Activated CD4-positive, alpha-beta T cell treated with anti-CD3 and anti-CD28 coated beads, Interleukin-2, amount 50 U/mL, for 16 hours (primary cell): Measurements from ENCODE around the gene MOGAT1.
"Not testable (repeated sequence)": the region's sequence is repeated elsewhere in the genome, so short reads cannot be mapped to it uniquely, and the experiment has no call there.

Experiments used
- DNase-seq: peaks from one replicate; pipeline ENCODE4 v3.0.0-alpha.2; 2020

MOGAT1 gene

GRCh38 chr2:222745836-222746559, 74.5 kb downstream of the MOGAT1 start:
- DNase-seq = no peak

DNA sequence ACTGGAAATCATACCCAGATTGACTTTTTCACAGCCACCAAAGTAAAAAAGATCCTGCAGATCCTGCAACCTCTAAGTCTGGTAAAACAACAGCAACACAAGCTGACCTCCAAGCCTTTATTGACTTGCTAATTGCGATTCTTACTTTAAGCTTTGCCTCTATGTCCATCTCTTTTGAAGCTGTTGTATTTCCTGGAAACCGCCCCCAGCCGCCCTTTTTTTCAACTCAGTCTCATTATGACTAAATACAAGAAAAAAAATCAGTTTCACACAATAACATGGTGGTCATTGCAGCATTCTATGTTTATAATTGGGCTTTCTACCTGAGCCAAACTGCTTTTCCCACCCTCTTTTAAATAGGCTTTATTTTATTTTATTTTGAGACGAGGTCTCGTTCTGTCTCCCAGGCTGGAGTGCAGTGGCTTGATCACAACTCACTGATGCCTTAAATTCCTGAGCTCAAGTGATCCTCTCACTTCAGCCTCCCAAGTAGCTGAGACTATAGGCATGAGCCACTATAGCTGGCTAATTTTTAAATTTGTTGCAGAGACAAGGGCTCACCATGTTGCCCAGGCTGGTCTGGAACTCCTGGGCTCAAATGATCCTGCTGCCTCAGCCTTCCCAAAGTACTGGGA, 76.2 kb downstream of the MOGAT1 start:
- DNase-seq = peak; percentile 28

- no peak for DNase-seq
Measured at GRCh38 chr2:222750533-222750932, 79.1 kb downstream of the MOGAT1 start.

- DNase-seq = no peak
Measured at GRCh38 chr2:222751238-222751637, 79.8 kb downstream of the MOGAT1 start.

DNA sequence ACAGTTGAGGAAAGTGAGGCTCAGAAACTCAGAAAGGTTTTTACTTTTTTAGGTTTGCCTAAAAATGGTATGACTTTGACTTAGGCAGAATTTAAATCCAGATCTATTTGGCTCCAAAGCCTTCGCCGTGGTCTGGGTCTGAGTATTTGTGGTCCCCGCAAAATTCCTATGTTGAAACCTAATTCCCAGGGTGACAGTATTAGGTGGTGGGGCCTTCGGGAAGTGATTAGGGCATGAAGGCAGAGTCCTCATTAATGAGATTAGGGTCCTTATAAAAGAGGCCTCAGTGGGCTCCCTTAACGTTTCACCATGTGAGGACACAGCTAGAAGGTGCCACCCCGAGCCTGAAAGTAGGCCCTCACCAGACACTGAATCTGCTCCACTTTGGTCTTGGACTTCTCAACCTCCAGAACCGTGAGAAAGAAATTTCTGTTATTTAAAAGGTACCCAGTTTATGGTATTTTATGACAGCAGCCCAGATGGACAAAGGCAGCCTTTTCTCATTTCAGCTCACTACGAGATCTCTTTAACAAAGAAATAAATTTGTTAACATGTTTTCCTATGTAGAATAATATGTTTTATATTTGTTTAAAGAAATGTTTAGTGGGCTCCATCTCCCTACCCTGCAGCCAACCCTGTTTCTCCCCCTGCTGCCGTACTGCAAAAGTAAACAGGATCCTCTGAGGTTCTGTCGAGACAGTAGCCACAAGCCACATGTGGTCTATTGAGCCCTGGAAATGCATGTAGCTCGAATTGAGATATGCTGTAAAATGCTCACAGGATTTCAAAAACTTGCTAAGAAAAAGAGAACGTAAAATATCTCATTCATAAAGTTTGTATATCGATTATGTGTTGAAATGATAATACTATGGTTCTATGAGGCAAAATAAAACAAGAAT, 80.6 kb downstream of the MOGAT1 start:
- no peak for DNase-seq

GRCh38 chr2:222752746-222753145, 81.3 kb downstream of the MOGAT1 start:
- DNase-seq = no peak

DNA sequence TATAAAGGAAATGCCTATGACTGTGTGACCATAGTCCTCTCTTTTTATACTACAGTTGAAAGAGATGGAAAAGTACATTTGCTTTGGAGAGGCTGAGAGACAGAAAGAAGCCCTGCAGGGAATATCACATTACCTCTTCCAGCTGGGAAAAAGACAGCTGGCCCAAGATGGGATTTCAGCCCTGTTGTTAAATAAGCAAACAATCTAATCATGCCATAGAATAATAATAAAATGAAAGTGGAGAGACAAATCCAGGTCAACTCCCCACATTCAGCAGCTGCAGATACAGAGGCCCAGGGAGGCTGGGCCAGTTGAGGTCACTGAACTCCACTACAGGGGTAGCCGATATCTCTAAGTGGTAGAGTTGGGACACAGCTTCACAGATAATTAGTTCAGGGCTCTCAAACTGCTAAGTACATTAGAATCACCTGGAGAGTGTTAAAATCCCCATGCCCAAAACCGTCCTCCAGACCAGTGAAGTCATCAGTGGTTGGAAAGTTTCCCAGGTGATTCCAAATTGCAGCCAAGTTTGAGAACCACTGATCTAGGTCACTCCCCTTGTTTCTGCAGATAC, 81.9 kb downstream of the MOGAT1 start:
- DNase-seq = no peak

DNA sequence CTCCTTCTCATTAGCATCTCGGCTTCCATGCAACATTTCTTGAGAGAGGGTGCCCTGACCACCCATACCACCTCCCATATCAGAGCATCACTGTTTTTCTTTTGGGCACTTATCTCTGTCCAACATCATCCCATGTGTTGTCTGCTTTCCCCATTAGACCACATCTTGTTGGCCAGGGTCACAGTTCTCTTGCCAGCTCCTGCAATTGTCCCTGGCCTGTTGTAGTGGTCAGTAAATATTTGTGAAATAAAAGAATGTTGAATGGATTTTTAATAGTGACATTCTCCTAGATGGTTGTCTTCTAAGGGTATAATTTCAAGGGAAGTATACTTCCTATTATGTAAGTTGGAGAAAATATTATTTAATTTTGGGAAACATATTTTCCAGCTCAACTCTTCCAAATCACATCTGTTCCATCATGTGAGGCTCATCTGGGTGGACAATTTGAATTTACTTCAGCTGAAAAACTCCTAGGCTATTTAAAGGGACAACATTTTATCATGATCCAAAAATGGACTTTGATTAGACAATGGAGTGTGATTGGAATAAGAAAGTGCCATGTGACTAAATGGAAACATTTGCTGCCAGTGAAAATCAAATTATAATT, 83.0 kb downstream of the MOGAT1 start:
- no peak for DNase-seq

- DNase-seq = not testable (repeated sequence)
Measured at GRCh38 chr2:222755593-222755992, 84.1 kb downstream of the MOGAT1 start.

GRCh38 chr2:222756362-222756831, 84.9 kb downstream of the MOGAT1 start:
- DNase-seq = no peak

GRCh38 chr2:222756951-222757650, 85.6 kb downstream of the MOGAT1 start:
- no peak for DNase-seq
